Panc1 (cell line): ENCODE measurements around the gene SSH2. TPM values are rescaled to one million over a fixed set of nuclear protein-coding genes. Genes with fewer than 3 reads are reported as not detected.

Experiments
- ATAC-seq: fragments of 200-7000 bp; cut with Tn5 transposase; 2 replicates; pipeline ENCODE4 v1.9.1; 2020; ENCODE audit warnings: mild to moderate bottlenecking, moderate library complexity
- BruUV-seq: library from RNA; stranded (reverse); fragments of 400-500 nt; replicated peaks from 2 replicates; lab custom pipeline; 2021; lab: Mats Ljungman, UMichigan
- CTCF ChIA-PET: fragments of 300-600 bp; sonication (Branson Sonifier 250); formaldehyde crosslinking; loops from one replicate; lab custom pipeline; 2022; ENCODE audit warnings: antibody characterized with exemption; lab: Charles Lee
- POLR2A ChIA-PET: fragments of 300-600 bp; sonication (Branson Sonifier 250); formaldehyde crosslinking; loops from one replicate; lab custom pipeline; 2022; ENCODE audit warnings: antibody characterized with exemption; lab: Charles Lee
- DNase-seq: peaks from one replicate; pipeline ENCODE4 v3.0.0-alpha.2; 2010; ENCODE audit warnings: low read depth, low spot score
- H3K27ac ChIP-seq: 2 replicates; pipeline ENCODE4 v1.5.1; 2011; ENCODE audit warnings: mild to moderate bottlenecking, low read length, inconsistent platforms
- H3K27me3 ChIP-seq: fragments of 200-500 bp; sonication (Bioruptor generic); 2 replicates; pipeline ENCODE4 v1.6.0; 2014; ENCODE audit warnings: low read length, inconsistent platforms; ENCODE audit not compliant: control insufficient read depth, insufficient read depth
- H3K36me3 ChIP-seq: fragments of 200-500 bp; sonication (Bioruptor generic); 2 replicates; pipeline ENCODE4 v1.5.1; 2014; ENCODE audit warnings: inconsistent platforms, mild to moderate bottlenecking, low read length, moderate library complexity; ENCODE audit not compliant: control insufficient read depth, insufficient read depth
- H3K4me1 ChIP-seq: 2 replicates; pipeline ENCODE4 v1.5.1; 2011; ENCODE audit warnings: inconsistent platforms, mild to moderate bottlenecking, low read length, moderate library complexity; ENCODE audit not compliant: control insufficient read depth, insufficient read depth
- H3K4me3 ChIP-seq, 2 experiments: 2 replicates each; pipeline ENCODE4 v1.5.1; 2011 to 2012; ENCODE audit warnings: low read depth in 2 of 2, low read length in 2 of 2, mild to moderate bottlenecking in 2 of 2, inconsistent platforms in 1 of 2, moderate library complexity in 1 of 2
- H3K9me3 ChIP-seq: fragments of 200-500 bp; sonication (Bioruptor generic); 2 replicates; pipeline ENCODE4 v1.5.1; 2014; ENCODE audit warnings: low read depth, mild to moderate bottlenecking, inconsistent platforms, low read length, moderate library complexity; ENCODE audit not compliant: control insufficient read depth, insufficient read depth
- POLR2AphosphoS5 ChIP-seq: IDR thresholded peaks from 2 replicates; pipeline ENCODE4 v1.6.1; 2012; ENCODE audit warnings: mild to moderate bottlenecking, low read depth, low read length, moderate library complexity
- SIN3A ChIP-seq: IDR thresholded peaks from 2 replicates; pipeline ENCODE4 v1.6.1; 2012; ENCODE audit warnings: low read depth, mild to moderate bottlenecking, low read length, moderate library complexity, borderline replicate concordance; ENCODE audit not compliant: insufficient read depth
- TCF7L2 ChIP-seq: IDR thresholded peaks from 2 replicates; pipeline ENCODE4 v1.6.1; 2011; ENCODE audit warnings: mild to moderate bottlenecking, low read depth, low read length, inconsistent platforms
- in situ Hi-C: cut with HindIII; loops from 2 replicates; pipeline ENCODE4 v1.10.0; 2016; ENCODE audit warnings: low sequenced_read_pairs, low pct_unique_long_range_greater_than_20kb
- intact Hi-C: fragments of 100-400 bp; cut with micrococcal nuclease; formaldehyde crosslinking; loops from one replicate; pipeline ENCODE4 v1.10.0; 2022; ENCODE audit not compliant: unreplicated experiment
- total RNA-seq: library from RNA; stranded (reverse); gene quantifications from one replicate; pipeline ENCODE4 v1.2.1, GENCODE V29; 2021; ENCODE audit not compliant: unreplicated experiment
- TF ChIP-seq, protein P1 (sequence below): fragments of 450-650 bp; IDR thresholded peaks from 2 replicates; pipeline ENCODE4 v1.5.1; 2017; ENCODE audit warnings: mild to moderate bottlenecking
- TF ChIP-seq, protein P2 (sequence below), 2 experiments: IDR thresholded peaks; 2 replicates each; pipeline ENCODE4 v1.6.1; 2011 to 2012; ENCODE audit warnings: low read depth in 2 of 2, control low read depth in 1 of 2, low read length in 1 of 2, mild to moderate bottlenecking in 1 of 2, moderate library complexity in 1 of 2; ENCODE audit not compliant: insufficient read depth in 1 of 2

Gene SSH2
- total RNA-seq, 1 experiment from 2014 or later: 30.6 TPM

- ATAC-seq: no peak
- no peaks in the 10 kb centered on the region for H3K27me3 ChIP-seq
- TF ChIP-seq, protein P1, sequence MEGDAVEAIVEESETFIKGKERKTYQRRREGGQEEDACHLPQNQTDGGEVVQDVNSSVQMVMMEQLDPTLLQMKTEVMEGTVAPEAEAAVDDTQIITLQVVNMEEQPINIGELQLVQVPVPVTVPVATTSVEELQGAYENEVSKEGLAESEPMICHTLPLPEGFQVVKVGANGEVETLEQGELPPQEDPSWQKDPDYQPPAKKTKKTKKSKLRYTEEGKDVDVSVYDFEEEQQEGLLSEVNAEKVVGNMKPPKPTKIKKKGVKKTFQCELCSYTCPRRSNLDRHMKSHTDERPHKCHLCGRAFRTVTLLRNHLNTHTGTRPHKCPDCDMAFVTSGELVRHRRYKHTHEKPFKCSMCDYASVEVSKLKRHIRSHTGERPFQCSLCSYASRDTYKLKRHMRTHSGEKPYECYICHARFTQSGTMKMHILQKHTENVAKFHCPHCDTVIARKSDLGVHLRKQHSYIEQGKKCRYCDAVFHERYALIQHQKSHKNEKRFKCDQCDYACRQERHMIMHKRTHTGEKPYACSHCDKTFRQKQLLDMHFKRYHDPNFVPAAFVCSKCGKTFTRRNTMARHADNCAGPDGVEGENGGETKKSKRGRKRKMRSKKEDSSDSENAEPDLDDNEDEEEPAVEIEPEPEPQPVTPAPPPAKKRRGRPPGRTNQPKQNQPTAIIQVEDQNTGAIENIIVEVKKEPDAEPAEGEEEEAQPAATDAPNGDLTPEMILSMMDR: no peak
- TF ChIP-seq POLR2AphosphoS5 (no peak), TCF7L2 (no peak), SIN3A (no peak)
- TF ChIP-seq, protein P2, sequence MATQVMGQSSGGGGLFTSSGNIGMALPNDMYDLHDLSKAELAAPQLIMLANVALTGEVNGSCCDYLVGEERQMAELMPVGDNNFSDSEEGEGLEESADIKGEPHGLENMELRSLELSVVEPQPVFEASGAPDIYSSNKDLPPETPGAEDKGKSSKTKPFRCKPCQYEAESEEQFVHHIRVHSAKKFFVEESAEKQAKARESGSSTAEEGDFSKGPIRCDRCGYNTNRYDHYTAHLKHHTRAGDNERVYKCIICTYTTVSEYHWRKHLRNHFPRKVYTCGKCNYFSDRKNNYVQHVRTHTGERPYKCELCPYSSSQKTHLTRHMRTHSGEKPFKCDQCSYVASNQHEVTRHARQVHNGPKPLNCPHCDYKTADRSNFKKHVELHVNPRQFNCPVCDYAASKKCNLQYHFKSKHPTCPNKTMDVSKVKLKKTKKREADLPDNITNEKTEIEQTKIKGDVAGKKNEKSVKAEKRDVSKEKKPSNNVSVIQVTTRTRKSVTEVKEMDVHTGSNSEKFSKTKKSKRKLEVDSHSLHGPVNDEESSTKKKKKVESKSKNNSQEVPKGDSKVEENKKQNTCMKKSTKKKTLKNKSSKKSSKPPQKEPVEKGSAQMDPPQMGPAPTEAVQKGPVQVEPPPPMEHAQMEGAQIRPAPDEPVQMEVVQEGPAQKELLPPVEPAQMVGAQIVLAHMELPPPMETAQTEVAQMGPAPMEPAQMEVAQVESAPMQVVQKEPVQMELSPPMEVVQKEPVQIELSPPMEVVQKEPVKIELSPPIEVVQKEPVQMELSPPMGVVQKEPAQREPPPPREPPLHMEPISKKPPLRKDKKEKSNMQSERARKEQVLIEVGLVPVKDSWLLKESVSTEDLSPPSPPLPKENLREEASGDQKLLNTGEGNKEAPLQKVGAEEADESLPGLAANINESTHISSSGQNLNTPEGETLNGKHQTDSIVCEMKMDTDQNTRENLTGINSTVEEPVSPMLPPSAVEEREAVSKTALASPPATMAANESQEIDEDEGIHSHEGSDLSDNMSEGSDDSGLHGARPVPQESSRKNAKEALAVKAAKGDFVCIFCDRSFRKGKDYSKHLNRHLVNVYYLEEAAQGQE (IDR thresholded peaks at IDR 0.05; ENCODE audit: insufficient read depth in 1 of 2, low read depth in 2 of 2, low read length in 1 of 2): no peak
- intact Hi-C loops: no loop called here
- no peak for DNase-seq
- no TSS peak for BruUV-seq
- in situ Hi-C loops: no loop called here
- CTCF ChIA-PET: interaction anchor here (0.7 kb wide), 1 partner anchor 714 kb away, joined by 3 read pairs; no protein-coding TSS in a partner anchor
- H3K36me3 ChIP-seq: no peaks in the 10 kb centered on the region
- POLR2A ChIA-PET: interaction anchor here (0.6 kb wide), 2 partner anchors 40 to 202 kb away, joined by 5 to 6 read pairs; no protein-coding TSS in a partner anchor
- no peaks in the 10 kb centered on the region for H3K9me3 ChIP-seq
- H3K27ac ChIP-seq: no peak overlapping the region
- no peaks in the 10 kb centered on the region for H3K4me1 ChIP-seq
- no peak overlapping the region for H3K4me3 ChIP-seq
These were observed 207.4 kb downstream of the SSH2 start for GRCh38 chr17:29722411-29723198.

DNA sequence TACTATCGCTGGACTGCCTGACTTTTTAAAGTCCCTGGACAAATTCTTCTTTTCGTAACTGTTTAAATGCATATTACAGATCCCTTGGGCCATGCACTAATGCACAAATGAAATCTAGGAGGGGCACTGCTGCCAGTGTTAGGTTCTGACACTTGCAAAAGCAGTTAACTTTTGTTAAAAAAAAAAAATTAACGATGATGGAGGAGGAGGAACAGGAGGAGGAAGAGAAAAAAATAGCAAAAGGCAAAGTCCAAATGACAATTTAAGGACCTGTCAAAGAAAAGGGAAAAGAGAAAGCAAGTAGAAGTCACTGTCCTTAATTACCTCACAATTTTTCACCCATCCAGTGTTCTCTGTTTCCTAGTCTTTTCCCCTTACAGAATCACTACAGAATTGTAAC, 209.5 kb downstream of the SSH2 start:
- no TSS peak for BruUV-seq
- Histone ChIP-seq H3K27me3 (no peaks in the 10 kb centered on the region), H3K27ac (no peak overlapping the region), H3K36me3 (no peaks in the 10 kb centered on the region), H3K9me3 (no peaks in the 10 kb centered on the region), H3K4me3 (no peak overlapping the region), H3K4me1 (no peaks in the 10 kb centered on the region)
- intact Hi-C loops: no loop called here
- ATAC-seq: no peak
- no peak for DNase-seq
- ChIA-PET CTCF (no interaction called here), POLR2A (no interaction called here)
- TF ChIP-seq, protein P1: no peak
- no peak for TF ChIP-seq TCF7L2
- TF ChIP-seq POLR2AphosphoS5: no peak
- TF ChIP-seq SIN3A: no peak
- TF ChIP-seq, protein P2 (IDR thresholded peaks at IDR 0.05; ENCODE audit: insufficient read depth in 1 of 2, low read depth in 2 of 2, low read length in 1 of 2): no peak
- in situ Hi-C loops: no loop called here
